ENCODE results near the gene PIK3C2B. TPM values are rescaled to one million over a fixed set of nuclear protein-coding genes. Genes with fewer than 3 reads are reported as not detected.
A peak's percentile ranks its signal among the peaks of the same experiment; 100 is the strongest.

PIK3C2B gene
- polyA plus RNA-seq, 4 donors = 14.3 to 25.6 (median 17.5) TPM

- DNase-seq (ENCODE audit: low read depth in 4 of 4, low spot score in 3 of 4) = no peak
These were observed 31.2 kb downstream of the PIK3C2B start for GRCh38 chr1:204463125-204464060.

GRCh38 chr1:204462229-204462561, 32.4 kb downstream of the PIK3C2B start:
- no peak for DNase-seq (ENCODE audit: low read depth in 4 of 4, low spot score in 3 of 4)

- no peak for DNase-seq (ENCODE audit: low read depth in 4 of 4, low spot score in 3 of 4)
These were observed 33.0 kb downstream of the PIK3C2B start for GRCh38 chr1:204461331-204462228.

- no peak for DNase-seq (ENCODE audit: low read depth in 4 of 4, low spot score in 3 of 4)
These were observed 34.3 kb downstream of the PIK3C2B start for GRCh38 chr1:204460346-204460745.

GRCh38 chr1:204459706-204460105, 34.9 kb downstream of the PIK3C2B start:
- DNase-seq (ENCODE audit: low read depth in 4 of 4, low spot score in 3 of 4) = no peak

- no peak for DNase-seq (ENCODE audit: low read depth in 4 of 4, low spot score in 3 of 4)
These were observed 36.9 kb downstream of the PIK3C2B start for GRCh38 chr1:204457666-204458065.

GRCh38 chr1:204456826-204457442, 37.7 kb downstream of the PIK3C2B start:
- DNase-seq (ENCODE audit: low read depth in 4 of 4, low spot score in 3 of 4) = peak in 3 of 4 donors; percentile 44 to 68 (median 56)

- DNase-seq (ENCODE audit: low read depth in 4 of 4, low spot score in 3 of 4) = no peak
These were observed 38.8 kb downstream of the PIK3C2B start for GRCh38 chr1:204455831-204456145.

GRCh38 chr1:204455063-204455830, 39.4 kb downstream of the PIK3C2B start:
- DNase-seq (ENCODE audit: low read depth in 4 of 4, low spot score in 3 of 4) = no peak

GRCh38 chr1:204454476-204454875, 40.1 kb downstream of the PIK3C2B start:
- no peak for DNase-seq (ENCODE audit: low read depth in 4 of 4, low spot score in 3 of 4)

GRCh38 chr1:204453141-204453772, 41.3 kb downstream of the PIK3C2B start:
- no peak for DNase-seq (ENCODE audit: low read depth in 4 of 4, low spot score in 3 of 4)

GRCh38 chr1:204451352-204452124, 43.1 kb downstream of the PIK3C2B start:
- DNase-seq (ENCODE audit: low read depth in 4 of 4, low spot score in 3 of 4) = no peak

GRCh38 chr1:204450461-204451257, 43.9 kb downstream of the PIK3C2B start:
- no peak for DNase-seq (ENCODE audit: low read depth in 4 of 4, low spot score in 3 of 4)

- DNase-seq (ENCODE audit: low read depth in 4 of 4, low spot score in 3 of 4) = no peak
These were observed 44.8 kb downstream of the PIK3C2B start for GRCh38 chr1:204449678-204450280.

- DNase-seq (ENCODE audit: low read depth in 4 of 4, low spot score in 3 of 4) = no peak
These were observed 45.5 kb downstream of the PIK3C2B start for GRCh38 chr1:204448991-204449677.

- no peak for DNase-seq (ENCODE audit: low read depth in 4 of 4, low spot score in 3 of 4)
These were observed 46.2 kb downstream of the PIK3C2B start for GRCh38 chr1:204448344-204448964.

- no peak for DNase-seq (ENCODE audit: low read depth in 4 of 4, low spot score in 3 of 4)
These were observed 46.9 kb downstream of the PIK3C2B start for GRCh38 chr1:204447736-204448135.
